ENCODE data around the gene POLN. TPM values are rescaled to one million over a fixed set of nuclear protein-coding genes. Genes with fewer than 3 reads are reported as not detected.
"Not testable (repeated sequence)": the region's sequence is repeated elsewhere in the genome, so short reads cannot be mapped to it uniquely, and the experiment has no call there.

POLN gene
- total RNA-seq, 2 donors from 2014 or later: 1.8 to 7.3 TPM

GRCh38 chr4:2031161-2031560 is 210.8 kb downstream of the POLN start:
- not testable (repeated sequence) for DNase-seq (ENCODE audit: low spot score in 2 of 2); H3K27ac Mint-ChIP-seq; H3K36me3 Mint-ChIP-seq; H3K9me3 Mint-ChIP-seq; ATAC-seq

- not testable (repeated sequence) for ATAC-seq; H3K27ac Mint-ChIP-seq; H3K36me3 Mint-ChIP-seq; DNase-seq (ENCODE audit: low spot score in 2 of 2); H3K9me3 Mint-ChIP-seq
Measured at GRCh38 chr4:2027120-2027519, 214.8 kb downstream of the POLN start.

- DNase-seq (ENCODE audit: low spot score in 2 of 2) (no peak), ATAC-seq (no peak)
- Mint-ChIP-seq H3K27ac (no peak overlapping the region), H3K9me3 (peaks cover 0 to 4% of the 10 kb centered on the region in 2 donors), H3K36me3 (no peaks in the 10 kb centered on the region)
Measured at GRCh38 chr4:2025817-2026216, 216.1 kb downstream of the POLN start.

GRCh38 chr4:2024683-2025082 is 217.2 kb downstream of the POLN start:
- DNase-seq (ENCODE audit: low spot score in 2 of 2): no peak
- Mint-ChIP-seq H3K9me3 (peaks cover 0 to 4% of the 10 kb centered on the region in 2 donors), H3K27ac (no peak overlapping the region), H3K36me3 (no peaks in the 10 kb centered on the region)
- no peak for ATAC-seq

Other genes with a start within 250 kb of the POLN start
- gene NELFA, start 233.1 kb downstream of the POLN start, total RNA-seq: 10 to 100 TPM; 44.8 to 53.8 TPM
- under 1 TPM in 1 of 2 donors, not detected in 1; 0.99 TPM for gene NAT8L, start 182.8 kb downstream of the POLN start, total RNA-seq
- gene HAUS3, start within 50 bp of the POLN start, total RNA-seq: 10 to 100 TPM; 22.1 to 24.9 TPM
- gene MXD4, start 20.0 kb upstream of the POLN start, total RNA-seq: 10 to 100 TPM in 1 of 2 donors, 1 to 10 TPM in 1; 5.1 to 10.6 TPM
- gene ZFYVE28, start 176.5 kb upstream of the POLN start, total RNA-seq: 1 to 10 TPM; 2.7 to 9.9 TPM
- not detected for gene CFAP99, start 176.8 kb upstream of the POLN start, total RNA-seq
- 10 to 100 TPM; 76.0 to 91.1 TPM for gene RNF4, start 227.0 kb upstream of the POLN start, total RNA-seq